T-helper 22 cell (primary cell): ENCODE data around the gene CCDC137.

Experiments
- DNase-seq: peaks from one replicate; pipeline ENCODE4 v3.0.0-alpha.2; 2020; ENCODE audit warnings: low read depth

Gene CCDC137

GRCh38 chr17:81701288-81702071, 34.9 kb downstream of the CCDC137 start:
- DNase-seq, result no peak

GRCh38 chr17:81702934-81703746, 36.6 kb downstream of the CCDC137 start, which contains the start of gene MRPL12:
TSS of gene MRPL12 (plus strand) at chr17:81703367. CDS start at chr17:81703502, 135 bp downstream.
- peak; percentile 80 for DNase-seq

GRCh38 chr17:81703747-81704654, 37.5 kb downstream of the CCDC137 start:
- no peak for DNase-seq

- DNase-seq, result no peak
These were observed 39.1 kb downstream of the CCDC137 start for GRCh38 chr17:81705518-81706231.

- no peak for DNase-seq
These were observed 39.7 kb downstream of the CCDC137 start for GRCh38 chr17:81706232-81706611.

- DNase-seq, result no peak
These were observed 40.5 kb downstream of the CCDC137 start for GRCh38 chr17:81706757-81707624.

- no peak for DNase-seq
These were observed 41.4 kb downstream of the CCDC137 start for GRCh38 chr17:81707725-81708646.

- no peak for DNase-seq
These were observed 42.2 kb downstream of the CCDC137 start for GRCh38 chr17:81708739-81709185.

- no peak for DNase-seq
These were observed 44.2 kb downstream of the CCDC137 start for GRCh38 chr17:81710514-81711308.

GRCh38 chr17:81711814-81712467, 45.4 kb downstream of the CCDC137 start, which contains the start of gene SLC25A10:
TSS of gene SLC25A10 (plus strand) at chr17:81712284. CDS start at chr17:81712427, 143 bp downstream.
- DNase-seq, result peak; percentile 61

- DNase-seq, result no peak
These were observed 46.0 kb downstream of the CCDC137 start for GRCh38 chr17:81712468-81713003.

- no peak for DNase-seq
These were observed 46.5 kb downstream of the CCDC137 start for GRCh38 chr17:81713004-81713555.

GRCh38 chr17:81713556-81714411, 47.2 kb downstream of the CCDC137 start:
- no peak for DNase-seq

GRCh38 chr17:81714412-81715106, 48.0 kb downstream of the CCDC137 start:
- DNase-seq, result no peak

- DNase-seq, result no peak
These were observed 48.8 kb downstream of the CCDC137 start for GRCh38 chr17:81715107-81715871.
